Kidney (tissue), 14 donors: ENCODE data around the gene STAG2. TPM values are rescaled to one million over a fixed set of nuclear protein-coding genes. Genes with fewer than 3 reads are reported as not detected.
"Not testable (repeated sequence)": the region's sequence is repeated elsewhere in the genome, so short reads cannot be mapped to it uniquely, and the experiment has no call there.

Source experiments
- DNase-seq, 5 donors: peaks; one replicate each; pipeline ENCODE4 v3.0.0-alpha.2; 2013 to 2020
- FAIRE-seq: peaks from 2 replicates; lab custom pipeline; 2012; peaks lifted over from hg19 to GRCh38; lab: Jason Lieb, UNC
- H3K27ac ChIP-seq, 2 donors: one replicate each; pipeline ENCODE4 v1.7.0; 2013; ENCODE audit warnings: low read depth in 2 of 2, low read length in 2 of 2, inconsistent platforms in 1 of 2
- H3K27me3 ChIP-seq: one replicate; pipeline ENCODE4 v1.7.1; 2013; ENCODE audit warnings: low read length, inconsistent platforms; ENCODE audit not compliant: control insufficient read depth, insufficient read depth
- H3K36me3 ChIP-seq, 3 donors: one replicate each; pipeline versions ENCODE4 v1.7.0 to v1.7.1; 2013; ENCODE audit warnings: low read length in 3 of 3, control low read depth in 1 of 3, inconsistent platforms in 1 of 3; ENCODE audit not compliant: insufficient read depth in 3 of 3, control insufficient read depth in 2 of 3
- H3K4me1 ChIP-seq, 3 donors: one replicate each; pipeline versions ENCODE4 v1.7.0 to v1.7.1; 2013; ENCODE audit warnings: low read length in 3 of 3, inconsistent platforms in 1 of 3, low read depth in 1 of 3; ENCODE audit not compliant: control insufficient read depth in 2 of 3, insufficient read depth in 2 of 3
- H3K4me3 ChIP-seq, 3 donors: one replicate each; pipeline versions ENCODE4 v1.7.0 to v1.8.1; 2013; ENCODE audit warnings: low read length in 3 of 3, control low read depth in 1 of 3, inconsistent platforms in 1 of 3
- H3K9ac ChIP-seq, 3 donors: one replicate each; pipeline versions ENCODE4 v1.7.0 to v1.7.1; 2013; ENCODE audit warnings: low read length in 3 of 3, control low read depth in 1 of 3, inconsistent platforms in 1 of 3
- H3K9me3 ChIP-seq, 3 donors: one replicate each; pipeline versions ENCODE4 v1.7.0 to v1.7.1; 2013; ENCODE audit warnings: low read length in 3 of 3, control low read depth in 1 of 3, inconsistent platforms in 1 of 3; ENCODE audit not compliant: control insufficient read depth in 2 of 3, insufficient read depth in 1 of 3
- CTCF ChIP-seq: IDR thresholded peaks from 3 replicates; pipeline ENCODE4 v1.5.1; 2012; ENCODE audit warnings: mild to moderate bottlenecking, moderate library complexity, borderline replicate concordance; ENCODE audit not compliant: insufficient read depth; ENCODE audit errors: extremely low read depth
- intact Hi-C: fragments of 100-400 bp; cut with DNase I; formaldehyde crosslinking; loops from one replicate; pipeline ENCODE4 v1.11.1; 2022
- polyA plus RNA-seq: library from polyadenylated mRNA; stranded (reverse); fragments of 350-450 nt; fragmentation: Illumina TruSeq; extraction: RNeasy Lipid Tissue Mini Kit (QIAGEN cat#74804); gene quantifications from one replicate; pipeline ENCODE4 v1.2.3, GENCODE V29; 2014; ENCODE audit warnings: low read depth, low replicate concordance; ENCODE audit not compliant: insufficient read depth
- total RNA-seq: library from RNA; stranded (reverse); fragmentation: NEBNext Ultra II Directional; extraction: Animal tissue kit (Norgen Biotek cat#: 25700); gene quantifications from one replicate; pipeline ENCODE4 v1.2.1, GENCODE V29; 2021
- donor health status: control.
- donor health status: control.
- donor health status: control.
- donor health status: control.
- donor health status: control.
- donor health status: DM: yes; HTN: yes; CAD: no.
- donor health status: Normal renal cell carcinoma (clear cell type).

STAG2 gene
- total and polyA plus RNA-seq, 2 donors from 2014 or later, result 18.2 to 66.0 TPM

GRCh38 chrX:123927845-123928244 is 33.7 kb upstream of the STAG2 start:
- no peaks in the 10 kb centered on the region for H3K36me3 ChIP-seq
- FAIRE-seq, result no peak
- TF ChIP-seq CTCF, result no peak
- H3K27me3 ChIP-seq, result no peaks in the 10 kb centered on the region
- intact Hi-C loops, result no loop called here
- DNase-seq, result no peak
- H3K9ac ChIP-seq, result no peak overlapping the region
- H3K4me1 ChIP-seq, result no peaks in the 10 kb centered on the region
- no peak overlapping the region for H3K27ac ChIP-seq
- H3K4me3 ChIP-seq, result no peak overlapping the region
- H3K9me3 ChIP-seq, result no peaks in the 10 kb centered on the region

DNA sequence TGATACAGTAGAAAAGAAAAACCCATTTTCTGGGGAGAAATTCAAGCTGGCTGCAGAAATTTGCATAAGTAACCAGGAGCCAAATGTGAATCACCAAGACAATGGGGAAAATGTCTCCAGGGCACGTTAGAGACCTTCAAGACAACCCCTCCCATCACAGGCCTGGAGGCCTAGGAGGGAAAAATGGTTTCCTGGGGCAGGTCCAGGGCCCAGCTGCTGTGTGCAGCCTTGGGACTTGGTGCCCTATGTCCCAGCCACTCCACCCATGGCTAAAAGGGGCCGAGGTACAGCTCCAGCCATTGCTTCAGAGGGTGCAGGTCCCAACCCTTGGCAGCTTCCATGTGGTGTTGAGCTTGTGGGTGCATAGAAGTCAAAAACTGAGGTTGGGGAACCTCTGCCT is 29.5 kb upstream of the STAG2 start:
- H3K9ac ChIP-seq, H3K4me3 ChIP-seq, H3K4me1 ChIP-seq, H3K9me3 ChIP-seq, H3K27me3 ChIP-seq, intact Hi-C loops, H3K36me3 ChIP-seq, H3K27ac ChIP-seq, FAIRE-seq, DNase-seq: not testable (repeated sequence)

GRCh38 chrX:123943074-123943473 is 18.4 kb upstream of the STAG2 start:
- DNase-seq (no peak), FAIRE-seq (no peak)
- Histone ChIP-seq H3K4me3 (no peak overlapping the region), H3K27me3 (no peaks in the 10 kb centered on the region), H3K4me1 (no peaks in the 10 kb centered on the region), H3K36me3 (no peaks in the 10 kb centered on the region), H3K9me3 (no peaks in the 10 kb centered on the region), H3K27ac (no peak overlapping the region), H3K9ac (no peak overlapping the region)
- intact Hi-C loops, result no loop called here
- TF ChIP-seq CTCF, result no peak

- Histone ChIP-seq H3K9me3 (no peaks in the 10 kb centered on the region), H3K27ac (no peak overlapping the region), H3K4me3 (no peak overlapping the region), H3K9ac (no peak overlapping the region), H3K4me1 (no peaks in the 10 kb centered on the region), H3K27me3 (no peaks in the 10 kb centered on the region), H3K36me3 (no peaks in the 10 kb centered on the region)
- FAIRE-seq (peak; percentile 54), DNase-seq (no peak)
- no peak for TF ChIP-seq CTCF
- intact Hi-C loops, result no loop called here
These were observed 18.0 kb upstream of the STAG2 start for GRCh38 chrX:123943488-123943887.
